GM18951 (cell line): ENCODE measurements around the gene POLA1.

ENCODE experiments used
- POLR2A ChIP-seq: IDR thresholded peaks from 4 replicates; pipeline ENCODE4 v1.6.1; 2011; ENCODE audit warnings: mild to moderate bottlenecking; ENCODE audit not compliant: insufficient read length, insufficient read depth; ENCODE audit errors: extremely low read depth
- in situ Hi-C: fragments of 300-500 bp; cut with MboI; formaldehyde crosslinking; loops from one replicate; pipeline ENCODE4 v1.12.0; 2022; ENCODE audit warnings: low sequenced_read_pairs, mixed read lengths, inconsistent platforms; ENCODE audit not compliant: unreplicated experiment

POLA1 gene

DNA sequence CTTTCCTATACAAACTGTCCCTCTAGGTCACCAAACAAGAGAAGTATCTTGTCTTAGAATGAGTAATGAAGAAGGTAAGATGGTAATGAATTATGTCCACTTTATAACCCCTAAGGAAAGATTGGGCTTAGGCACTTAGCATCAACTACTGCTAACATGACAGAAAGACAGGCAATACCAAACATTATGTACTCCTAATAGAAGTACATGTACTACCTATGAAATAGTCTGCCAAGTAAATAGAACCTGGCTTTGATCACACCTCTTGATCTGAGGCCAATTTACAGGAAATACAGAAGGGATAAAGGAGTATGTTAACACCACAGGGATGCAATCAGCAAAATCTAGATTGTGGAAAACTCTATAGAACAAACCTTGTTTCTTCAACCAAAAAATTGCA is 32.4 kb upstream of the POLA1 start:
- no peak for TF ChIP-seq POLR2A
- in situ Hi-C loops: no loop called here

DNA sequence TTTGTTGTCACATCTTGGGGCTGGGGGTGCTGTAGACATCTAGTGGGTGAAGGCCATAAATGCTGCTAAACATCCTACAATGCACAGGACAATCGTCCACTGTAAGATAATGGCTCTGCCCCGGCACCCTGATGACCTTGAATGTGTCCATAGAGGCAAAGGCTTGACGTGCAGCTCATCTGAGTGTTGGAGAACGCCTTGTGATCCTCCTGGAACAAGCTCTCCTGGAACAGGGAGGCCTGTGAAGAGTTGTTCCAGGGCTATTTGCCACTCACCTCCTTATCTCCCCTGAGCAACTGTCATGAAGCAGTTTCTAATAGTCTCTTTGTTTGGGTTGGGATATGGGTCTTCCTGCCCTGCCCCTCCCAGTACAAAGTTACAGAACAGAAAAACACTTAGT is 31.4 kb upstream of the POLA1 start:
- no peak for TF ChIP-seq POLR2A
- in situ Hi-C loops: no loop called here

DNA sequence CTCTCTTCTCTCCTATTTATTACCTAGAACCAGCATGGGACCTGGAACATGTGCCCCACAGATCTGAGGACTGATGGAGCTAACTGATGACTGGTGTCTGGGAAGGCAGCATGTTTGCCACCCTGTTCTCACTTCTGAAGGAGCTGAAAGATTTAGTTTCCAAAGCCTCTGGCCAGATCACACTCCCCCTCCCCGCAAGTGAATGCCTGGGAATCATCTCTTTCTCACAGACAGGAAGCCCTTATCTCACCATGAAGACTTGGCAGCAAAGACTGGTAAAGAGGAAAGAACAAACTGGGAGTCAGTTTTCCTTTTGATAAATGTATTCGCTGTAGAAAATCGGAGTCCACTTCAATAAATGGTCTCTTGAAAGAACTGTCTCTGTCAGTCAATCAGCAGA is 25.6 kb upstream of the POLA1 start:
- in situ Hi-C loops: no loop called here
- no peak for TF ChIP-seq POLR2A

DNA sequence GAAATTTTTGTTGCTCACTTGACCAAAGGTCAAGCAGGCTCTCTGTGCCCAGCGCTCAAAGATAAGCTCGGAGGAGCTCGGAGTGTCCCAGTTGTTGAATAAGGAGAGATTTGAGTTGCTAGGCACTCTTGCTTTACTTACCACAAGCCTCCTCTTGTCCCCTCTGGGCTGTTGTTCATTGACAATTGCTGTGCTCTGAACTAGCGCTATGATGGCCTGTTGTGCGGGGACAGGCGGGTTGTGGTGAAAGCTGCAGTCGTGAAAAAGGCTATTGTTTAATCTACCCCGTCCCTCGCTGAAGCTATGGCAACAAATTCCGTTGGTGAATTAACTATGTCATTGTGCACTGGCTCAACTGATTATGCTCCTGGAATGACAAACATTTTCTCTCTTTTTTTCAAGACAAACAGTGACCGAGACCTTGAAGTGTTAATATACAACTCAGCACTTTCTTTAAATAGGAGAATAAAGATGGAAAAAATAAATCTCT is 21.0 kb upstream of the POLA1 start:
- in situ Hi-C loops: no loop called here
- no peak for TF ChIP-seq POLR2A

DNA sequence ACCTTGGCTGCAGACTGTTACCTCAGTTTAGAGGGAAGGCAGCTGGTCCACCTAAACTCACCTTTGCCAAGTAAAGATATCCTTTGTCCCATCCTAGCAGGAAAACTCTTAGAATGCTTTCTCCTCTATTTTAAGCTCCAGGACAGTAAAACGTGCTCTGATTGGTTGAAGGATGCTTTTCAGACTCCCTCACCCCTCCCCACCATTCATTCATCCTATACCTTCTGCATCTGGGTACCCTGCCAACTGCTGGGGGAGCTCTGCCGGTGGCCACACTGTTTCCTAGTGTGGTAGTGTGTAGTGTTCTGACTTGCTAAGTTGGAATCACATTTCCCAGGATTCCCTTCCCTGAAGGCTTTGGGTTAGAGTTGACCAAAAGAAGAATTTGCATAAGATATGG is 20.3 kb upstream of the POLA1 start:
- no peak for TF ChIP-seq POLR2A
- in situ Hi-C loops: no loop called here

DNA sequence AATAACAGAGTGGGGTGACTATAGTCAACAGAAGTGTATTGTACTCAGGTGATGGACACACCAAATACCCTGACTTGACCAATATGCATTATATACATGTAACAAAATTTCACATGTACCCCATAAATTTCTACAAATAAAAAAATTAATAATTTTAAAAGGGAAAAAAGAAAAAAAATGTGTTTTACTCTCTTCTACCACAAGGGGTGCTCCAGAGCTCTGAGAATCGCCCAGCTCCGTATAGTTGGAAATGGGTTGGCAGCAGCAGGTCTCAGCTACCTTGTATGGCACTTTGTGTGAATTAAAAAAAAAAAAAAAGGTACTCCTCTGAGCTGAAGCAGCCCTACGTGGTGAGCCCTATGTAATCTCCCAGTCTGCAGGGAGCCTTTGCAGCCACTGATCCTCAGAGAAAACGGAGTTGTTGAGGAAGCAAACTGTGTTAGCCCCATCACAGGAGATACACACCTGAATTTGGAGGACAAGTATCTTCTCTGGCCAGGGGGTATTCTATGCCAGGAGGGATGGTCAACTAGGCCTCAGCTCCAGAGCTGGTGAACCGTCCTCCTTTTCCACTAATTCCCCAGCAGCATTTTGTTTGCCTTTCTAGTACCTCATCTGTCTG is 17.2 kb upstream of the POLA1 start:
- in situ Hi-C loops: no loop called here
- no peak for TF ChIP-seq POLR2A

DNA sequence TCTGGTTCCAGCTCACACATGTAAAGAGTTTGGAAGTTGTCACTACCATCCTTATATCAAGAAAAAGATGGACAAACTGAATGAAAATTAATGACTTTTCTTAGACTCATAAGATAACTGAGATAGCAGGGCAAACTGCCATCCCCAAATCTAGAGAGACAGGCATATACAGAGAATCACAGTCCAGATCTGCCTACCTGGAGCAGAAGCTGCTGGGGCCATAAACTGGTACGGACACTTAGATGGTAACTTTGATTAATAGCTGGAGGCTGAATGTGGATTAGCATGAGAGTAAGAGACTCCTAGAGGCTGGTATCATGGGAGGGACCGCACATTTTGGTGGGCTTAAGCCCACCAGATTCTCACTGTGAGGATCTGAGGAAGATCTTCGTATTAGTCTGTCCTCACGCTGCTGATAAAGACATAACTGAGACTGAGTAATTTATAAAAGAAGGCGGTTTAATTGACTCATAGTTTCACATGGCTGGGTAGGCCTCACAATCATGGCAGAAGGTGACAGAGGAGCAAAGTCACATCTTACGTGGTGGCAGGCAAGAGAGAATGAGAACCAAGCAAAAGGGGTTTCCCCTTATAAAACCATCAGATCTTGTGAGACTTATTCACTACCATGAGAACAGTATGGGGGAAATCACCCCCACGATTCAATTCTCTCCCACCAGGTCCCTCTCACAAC is 10.8 kb upstream of the POLA1 start:
- TF ChIP-seq POLR2A: no peak
- in situ Hi-C loops: no loop called here

DNA sequence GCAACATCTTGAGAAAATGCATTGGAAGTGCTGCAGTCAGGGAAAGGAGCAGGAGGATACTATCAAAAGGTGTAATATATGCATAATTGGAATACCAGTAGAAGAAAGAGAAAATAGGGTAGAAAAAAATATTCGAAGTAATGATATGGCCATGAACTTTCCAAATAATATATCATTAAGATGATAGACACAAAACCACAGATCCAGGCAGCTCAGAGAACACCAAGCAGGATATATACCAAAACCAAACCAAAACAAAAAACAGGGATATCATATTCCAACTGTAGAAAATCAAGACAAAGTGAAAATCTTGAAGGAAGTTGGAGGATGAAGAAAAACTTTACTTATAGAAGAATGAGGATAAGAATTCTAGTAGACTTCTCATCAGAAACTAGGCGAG is 9.7 kb upstream of the POLA1 start:
- in situ Hi-C loops: no loop called here
- TF ChIP-seq POLR2A: no peak

DNA sequence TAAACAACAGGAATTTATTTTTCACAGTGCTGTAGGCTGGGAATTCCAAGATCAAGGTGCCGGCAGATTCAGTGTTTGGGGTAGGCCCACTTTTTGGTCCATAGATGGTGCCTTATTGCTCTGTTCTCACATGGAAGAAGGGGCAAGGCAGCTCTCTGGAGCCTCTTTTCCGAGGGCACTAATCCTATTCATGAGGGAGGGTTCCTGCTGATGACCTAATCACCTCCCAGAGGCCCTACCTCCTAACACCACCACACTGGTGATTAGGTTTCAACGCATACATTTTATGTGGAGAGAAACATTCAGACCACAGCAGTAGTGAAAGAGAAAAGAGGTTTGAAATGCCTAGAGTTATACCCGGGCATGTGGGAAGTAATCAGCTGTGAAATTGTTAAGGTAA is 1.4 kb upstream of the POLA1 start:
- TF ChIP-seq POLR2A: no peak
- in situ Hi-C loops: no loop called here

DNA sequence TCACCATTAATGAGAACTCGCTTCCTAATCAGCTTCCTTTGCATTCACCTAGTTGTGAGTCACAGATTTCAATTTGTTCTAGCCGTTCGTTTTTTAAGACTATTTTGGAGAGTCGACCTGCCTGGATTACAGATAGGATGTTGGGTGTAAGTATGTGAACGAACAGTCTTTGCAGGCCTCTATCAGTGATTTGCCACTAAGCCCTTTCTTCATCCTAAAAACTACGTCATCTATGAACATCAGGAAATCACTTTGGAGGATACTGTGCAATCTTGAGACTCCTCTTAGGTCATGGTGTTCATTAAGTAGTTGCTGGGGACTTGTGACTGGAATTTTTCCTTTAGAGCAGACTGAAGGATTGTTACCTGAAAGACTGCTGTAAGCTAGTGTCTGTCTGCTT is 1.1 kb downstream of the POLA1 start:
- no peak for TF ChIP-seq POLR2A
- in situ Hi-C loops: no loop called here

DNA sequence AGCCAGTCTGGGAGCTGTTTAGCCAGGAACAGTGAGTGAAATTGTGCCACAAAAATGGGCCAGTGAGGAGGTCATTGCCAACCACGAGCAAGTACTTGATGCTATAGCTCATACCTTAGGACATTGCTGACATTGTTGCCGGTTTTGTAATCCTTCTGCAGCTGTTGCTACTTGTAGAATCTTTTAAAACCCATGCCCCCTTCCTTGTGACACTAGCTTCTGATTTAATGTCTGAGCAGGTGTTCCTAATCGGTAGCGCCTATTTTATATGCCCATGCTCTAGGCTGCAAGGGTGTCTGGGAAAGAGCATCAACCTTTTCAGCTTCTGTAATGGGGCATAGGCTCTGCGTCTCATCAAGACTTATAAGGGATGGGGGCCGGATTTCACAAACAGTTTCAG is 2.6 kb downstream of the POLA1 start:
- in situ Hi-C loops: no loop called here
- no peak for TF ChIP-seq POLR2A

DNA sequence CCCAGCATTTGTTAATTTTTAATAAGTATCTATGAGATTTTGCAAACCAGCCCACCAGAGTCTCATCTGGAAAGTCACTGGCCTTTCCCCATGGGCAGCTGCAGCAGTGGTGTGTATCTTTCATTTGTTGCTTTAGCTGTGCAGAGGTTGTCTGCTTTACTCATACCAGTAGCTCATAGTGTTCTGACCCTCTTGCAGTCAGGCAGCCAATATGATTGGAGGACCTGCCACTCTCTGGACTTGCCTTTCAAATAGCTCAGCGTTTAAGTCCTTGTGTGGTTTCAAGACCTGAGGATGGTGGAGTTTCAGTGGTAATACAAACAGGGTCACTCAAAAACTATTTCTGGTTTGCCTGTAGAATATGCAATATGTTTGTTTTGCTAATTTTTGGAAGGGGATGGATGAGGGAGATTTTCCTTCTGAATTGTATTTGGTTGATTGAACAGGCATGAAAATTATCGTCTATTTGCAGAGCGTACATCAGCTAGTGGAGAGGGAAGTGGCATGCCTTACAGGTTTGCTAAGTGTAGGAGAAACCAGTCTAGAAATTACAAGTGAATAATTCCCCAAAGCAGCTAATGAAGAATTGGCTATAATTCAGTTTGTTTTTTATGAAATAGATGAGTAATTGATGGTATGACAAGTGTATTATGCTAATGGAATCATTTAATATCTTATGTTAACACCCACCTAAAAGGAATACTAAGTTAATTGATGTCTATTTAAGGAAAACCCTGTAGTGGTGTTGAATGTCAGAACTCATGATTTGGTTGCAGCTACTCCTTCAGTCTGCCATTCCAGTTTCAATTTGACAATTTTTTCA is 8.9 kb downstream of the POLA1 start:
- in situ Hi-C loops: no loop called here
- no peak for TF ChIP-seq POLR2A

DNA sequence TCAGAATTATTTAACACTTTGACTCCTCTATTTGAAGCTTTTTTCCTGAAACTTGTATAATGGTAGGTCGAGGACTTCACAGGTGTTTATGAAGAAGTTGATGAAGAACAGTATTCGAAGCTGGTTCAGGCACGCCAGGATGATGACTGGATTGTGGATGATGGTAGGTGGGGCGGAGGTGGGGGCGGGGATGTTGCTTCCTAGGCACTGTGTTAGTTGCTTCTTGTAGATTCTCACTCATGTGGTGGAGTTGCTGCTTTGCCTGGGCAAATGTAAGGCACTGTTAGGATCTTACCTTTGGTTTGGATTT is 9.4 kb downstream of the POLA1 start:
- no peak for TF ChIP-seq POLR2A
- in situ Hi-C loops: no loop called here

DNA sequence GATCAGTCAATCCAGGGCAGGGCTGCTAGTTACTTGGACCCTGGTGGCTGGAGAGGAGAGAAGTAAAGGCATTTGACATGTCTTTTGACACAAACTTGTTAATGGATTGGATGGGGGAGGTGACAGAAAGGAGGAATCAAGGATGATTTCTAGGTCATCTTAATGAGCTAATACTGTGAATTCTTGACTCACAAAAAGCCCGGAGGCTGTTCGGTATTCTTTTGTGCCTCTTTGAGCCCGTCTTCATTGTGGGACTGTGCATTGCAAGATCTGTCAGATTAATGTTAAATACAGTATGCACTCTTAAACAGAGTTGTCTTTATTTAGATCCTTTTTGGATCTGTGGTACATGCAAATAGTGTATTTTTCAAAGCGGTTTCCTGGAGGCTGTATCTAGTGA is 25.1 kb downstream of the POLA1 start:
- in situ Hi-C loops: no loop called here
- no peak for TF ChIP-seq POLR2A

DNA sequence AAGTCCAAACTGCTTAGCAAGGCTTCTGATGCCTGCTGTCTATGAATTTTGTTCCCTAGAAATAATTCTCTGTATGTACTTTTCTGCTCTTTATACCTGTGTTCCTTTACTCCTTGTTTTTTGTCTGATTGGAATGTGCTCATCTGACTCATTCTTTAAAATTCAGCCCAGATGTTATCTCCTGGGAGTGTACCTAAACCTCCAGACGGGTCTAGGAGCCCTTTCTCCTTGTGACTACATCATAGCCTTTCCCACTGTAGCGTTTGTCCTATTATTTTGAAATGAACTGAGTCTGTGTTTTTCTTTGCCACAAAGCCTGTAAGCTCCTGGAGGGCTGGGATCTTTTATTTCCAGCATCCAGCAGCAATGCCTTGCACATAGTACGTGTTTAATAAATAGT is 26.3 kb downstream of the POLA1 start:
- TF ChIP-seq POLR2A: no peak
- in situ Hi-C loops: no loop called here
